Measurements from ENCODE around the gene B3GNT9.

DNA sequence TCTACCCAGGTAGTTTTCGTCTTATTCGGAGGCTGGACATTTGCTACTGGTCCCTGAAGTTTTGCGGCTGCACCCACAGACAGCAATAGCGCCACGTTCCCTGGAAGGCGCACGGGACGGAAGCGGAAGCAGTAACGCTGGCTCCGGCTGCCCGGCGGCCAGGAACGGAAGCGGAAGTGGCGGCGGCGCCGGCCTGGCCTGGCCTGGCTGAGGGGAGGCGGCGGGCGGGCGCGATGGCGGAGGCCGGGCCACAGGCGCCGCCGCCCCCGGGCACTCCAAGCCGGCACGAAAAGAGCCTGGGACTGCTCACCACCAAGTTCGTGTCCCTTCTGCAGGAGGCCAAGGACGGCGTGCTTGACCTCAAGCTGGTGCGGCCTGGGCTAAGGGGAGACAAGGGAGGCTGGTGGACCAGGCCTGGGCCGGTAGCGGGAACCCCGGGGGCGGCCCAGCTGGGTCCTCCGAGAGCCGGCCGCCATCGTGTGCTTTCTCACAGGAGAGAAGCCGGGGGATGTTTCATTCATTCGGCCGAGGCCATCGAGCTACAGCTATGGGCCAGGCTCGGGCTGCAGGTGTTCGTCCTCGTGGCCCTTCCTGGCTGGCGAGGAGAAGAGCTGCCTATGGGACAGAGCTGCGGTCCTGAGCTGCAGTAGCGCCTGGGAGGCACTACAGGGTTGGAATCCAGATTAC lies 41.3 kb upstream of the B3GNT9 start, which contains the start of gene E2F4:
- TF ChIP-seq, protein P1, sequence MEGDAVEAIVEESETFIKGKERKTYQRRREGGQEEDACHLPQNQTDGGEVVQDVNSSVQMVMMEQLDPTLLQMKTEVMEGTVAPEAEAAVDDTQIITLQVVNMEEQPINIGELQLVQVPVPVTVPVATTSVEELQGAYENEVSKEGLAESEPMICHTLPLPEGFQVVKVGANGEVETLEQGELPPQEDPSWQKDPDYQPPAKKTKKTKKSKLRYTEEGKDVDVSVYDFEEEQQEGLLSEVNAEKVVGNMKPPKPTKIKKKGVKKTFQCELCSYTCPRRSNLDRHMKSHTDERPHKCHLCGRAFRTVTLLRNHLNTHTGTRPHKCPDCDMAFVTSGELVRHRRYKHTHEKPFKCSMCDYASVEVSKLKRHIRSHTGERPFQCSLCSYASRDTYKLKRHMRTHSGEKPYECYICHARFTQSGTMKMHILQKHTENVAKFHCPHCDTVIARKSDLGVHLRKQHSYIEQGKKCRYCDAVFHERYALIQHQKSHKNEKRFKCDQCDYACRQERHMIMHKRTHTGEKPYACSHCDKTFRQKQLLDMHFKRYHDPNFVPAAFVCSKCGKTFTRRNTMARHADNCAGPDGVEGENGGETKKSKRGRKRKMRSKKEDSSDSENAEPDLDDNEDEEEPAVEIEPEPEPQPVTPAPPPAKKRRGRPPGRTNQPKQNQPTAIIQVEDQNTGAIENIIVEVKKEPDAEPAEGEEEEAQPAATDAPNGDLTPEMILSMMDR (IDR thresholded peaks at IDR 0.05), result no peak
- TF ChIP-seq POLR2AphosphoS5 (IDR thresholded peaks at IDR 0.05; ENCODE audit: low read depth, low read length) (peak; percentile 61; the same call in 1 of the 2 replicates), TCF7L2 (IDR thresholded peaks at IDR 0.05; ENCODE audit: low read depth, low read length) (no peak)
- TF ChIP-seq, protein P2, sequence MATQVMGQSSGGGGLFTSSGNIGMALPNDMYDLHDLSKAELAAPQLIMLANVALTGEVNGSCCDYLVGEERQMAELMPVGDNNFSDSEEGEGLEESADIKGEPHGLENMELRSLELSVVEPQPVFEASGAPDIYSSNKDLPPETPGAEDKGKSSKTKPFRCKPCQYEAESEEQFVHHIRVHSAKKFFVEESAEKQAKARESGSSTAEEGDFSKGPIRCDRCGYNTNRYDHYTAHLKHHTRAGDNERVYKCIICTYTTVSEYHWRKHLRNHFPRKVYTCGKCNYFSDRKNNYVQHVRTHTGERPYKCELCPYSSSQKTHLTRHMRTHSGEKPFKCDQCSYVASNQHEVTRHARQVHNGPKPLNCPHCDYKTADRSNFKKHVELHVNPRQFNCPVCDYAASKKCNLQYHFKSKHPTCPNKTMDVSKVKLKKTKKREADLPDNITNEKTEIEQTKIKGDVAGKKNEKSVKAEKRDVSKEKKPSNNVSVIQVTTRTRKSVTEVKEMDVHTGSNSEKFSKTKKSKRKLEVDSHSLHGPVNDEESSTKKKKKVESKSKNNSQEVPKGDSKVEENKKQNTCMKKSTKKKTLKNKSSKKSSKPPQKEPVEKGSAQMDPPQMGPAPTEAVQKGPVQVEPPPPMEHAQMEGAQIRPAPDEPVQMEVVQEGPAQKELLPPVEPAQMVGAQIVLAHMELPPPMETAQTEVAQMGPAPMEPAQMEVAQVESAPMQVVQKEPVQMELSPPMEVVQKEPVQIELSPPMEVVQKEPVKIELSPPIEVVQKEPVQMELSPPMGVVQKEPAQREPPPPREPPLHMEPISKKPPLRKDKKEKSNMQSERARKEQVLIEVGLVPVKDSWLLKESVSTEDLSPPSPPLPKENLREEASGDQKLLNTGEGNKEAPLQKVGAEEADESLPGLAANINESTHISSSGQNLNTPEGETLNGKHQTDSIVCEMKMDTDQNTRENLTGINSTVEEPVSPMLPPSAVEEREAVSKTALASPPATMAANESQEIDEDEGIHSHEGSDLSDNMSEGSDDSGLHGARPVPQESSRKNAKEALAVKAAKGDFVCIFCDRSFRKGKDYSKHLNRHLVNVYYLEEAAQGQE (IDR thresholded peaks at IDR 0.05; ENCODE audit: insufficient read depth in 1 of 2, low read depth in 2 of 2, low read length in 1 of 2), result 0 out of 4 replicates have a peak, but pooled peaks of 1 of the 2 experiments have one; percentile 41

Measured in Panc1 (cell line).